ENCODE data around the gene NID1.
A peak's percentile ranks its signal among the peaks of the same experiment; 100 is the strongest.
"Not testable (repeated sequence)": the region's sequence is repeated elsewhere in the genome, so short reads cannot be mapped to it uniquely, and the experiment has no call there.

Gene NID1

DNA sequence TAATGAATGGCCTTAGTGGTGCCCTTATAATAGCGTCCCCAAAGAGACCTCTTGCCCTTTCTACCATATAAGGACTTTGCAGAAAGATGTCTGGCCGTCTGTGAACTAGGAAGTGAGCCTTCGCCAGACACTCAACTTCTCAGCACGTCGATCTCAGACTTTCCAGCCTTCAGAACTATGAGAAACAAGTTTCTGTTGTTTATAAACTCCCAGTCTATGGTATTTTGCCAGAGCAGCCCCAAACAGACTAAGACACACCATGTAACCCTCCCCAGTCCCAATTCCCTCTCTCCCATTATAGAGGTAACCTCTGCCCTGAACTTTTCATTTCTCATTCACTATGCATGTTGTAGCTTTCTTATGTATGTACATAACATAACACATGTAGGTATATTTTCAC, 55.7 kb downstream of the NID1 start:
- no peak overlapping the region for H3K4me3 ChIP-seq
- DNase-seq (ENCODE audit: low spot score), result no peak
- TF ChIP-seq, protein P1, sequence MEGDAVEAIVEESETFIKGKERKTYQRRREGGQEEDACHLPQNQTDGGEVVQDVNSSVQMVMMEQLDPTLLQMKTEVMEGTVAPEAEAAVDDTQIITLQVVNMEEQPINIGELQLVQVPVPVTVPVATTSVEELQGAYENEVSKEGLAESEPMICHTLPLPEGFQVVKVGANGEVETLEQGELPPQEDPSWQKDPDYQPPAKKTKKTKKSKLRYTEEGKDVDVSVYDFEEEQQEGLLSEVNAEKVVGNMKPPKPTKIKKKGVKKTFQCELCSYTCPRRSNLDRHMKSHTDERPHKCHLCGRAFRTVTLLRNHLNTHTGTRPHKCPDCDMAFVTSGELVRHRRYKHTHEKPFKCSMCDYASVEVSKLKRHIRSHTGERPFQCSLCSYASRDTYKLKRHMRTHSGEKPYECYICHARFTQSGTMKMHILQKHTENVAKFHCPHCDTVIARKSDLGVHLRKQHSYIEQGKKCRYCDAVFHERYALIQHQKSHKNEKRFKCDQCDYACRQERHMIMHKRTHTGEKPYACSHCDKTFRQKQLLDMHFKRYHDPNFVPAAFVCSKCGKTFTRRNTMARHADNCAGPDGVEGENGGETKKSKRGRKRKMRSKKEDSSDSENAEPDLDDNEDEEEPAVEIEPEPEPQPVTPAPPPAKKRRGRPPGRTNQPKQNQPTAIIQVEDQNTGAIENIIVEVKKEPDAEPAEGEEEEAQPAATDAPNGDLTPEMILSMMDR (IDR thresholded peaks at IDR 0.05), result no peak
- H3K27ac ChIP-seq, result peak overlapping the region; percentile 11 to 61

DNA sequence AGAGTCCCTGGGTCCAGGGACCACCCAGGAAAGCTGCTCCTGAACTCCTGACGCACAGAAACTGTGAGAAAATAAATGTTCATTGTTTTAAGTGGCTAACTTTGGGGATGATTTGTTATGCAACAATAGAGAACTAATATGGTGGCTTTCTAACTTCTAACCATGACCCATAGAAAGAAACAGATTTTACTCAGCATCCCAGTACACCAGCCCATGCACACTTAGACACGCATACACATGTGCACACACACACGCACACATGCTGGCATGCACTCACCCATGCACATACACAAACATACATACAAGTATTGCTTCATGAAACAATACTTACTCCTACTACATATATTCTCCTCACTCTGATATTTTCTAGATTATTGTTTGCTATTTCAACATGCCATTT, 57.1 kb downstream of the NID1 start:
- no peak for DNase-seq (ENCODE audit: low spot score)
- Histone ChIP-seq H3K4me3 (no peak overlapping the region), H3K27ac (no peak overlapping the region)
- TF ChIP-seq, protein P1 (IDR thresholded peaks at IDR 0.05), result no peak

DNA sequence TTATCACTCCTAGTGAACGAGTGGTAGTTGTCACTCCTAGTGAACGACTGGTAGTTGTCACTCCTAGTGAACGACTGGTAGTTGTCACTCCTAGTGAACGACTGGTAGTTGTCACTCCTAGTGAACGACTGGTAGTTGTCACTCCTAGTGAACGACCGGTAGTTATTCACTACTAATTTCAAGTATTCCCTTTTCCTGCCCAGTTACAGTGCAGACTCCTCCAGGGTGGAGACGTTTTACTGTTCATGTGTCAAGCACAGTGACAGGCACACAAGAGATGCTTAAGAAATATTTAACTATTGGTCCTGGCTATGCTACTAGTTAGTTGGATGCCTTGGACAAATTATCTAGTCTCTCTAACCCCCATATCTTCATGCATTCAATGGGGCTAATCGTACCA, 61.8 kb downstream of the NID1 start:
- H3K4me3 ChIP-seq; DNase-seq (ENCODE audit: low spot score): not testable (repeated sequence)
- H3K27ac ChIP-seq, result peak overlapping the region in 1 of 2 donors; percentile 45

DNA sequence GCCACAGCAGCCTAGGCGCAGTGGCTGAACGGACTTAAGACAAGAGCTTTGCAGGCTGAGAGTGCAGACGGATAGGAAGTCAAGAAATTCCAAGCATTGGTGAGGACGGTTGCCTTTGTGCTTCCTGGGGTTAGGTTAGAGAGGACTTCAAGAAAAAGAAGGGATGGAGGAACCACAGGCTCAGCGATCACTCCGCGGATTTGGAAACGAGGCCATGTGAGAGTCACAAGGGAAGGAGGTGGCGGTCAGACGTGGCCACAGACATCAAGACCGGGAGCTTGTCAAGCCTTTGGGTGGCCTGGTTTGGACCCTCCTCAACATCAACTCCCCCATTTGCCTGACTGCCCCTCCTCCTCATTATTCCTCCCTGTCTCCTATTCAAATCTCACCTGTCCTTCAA, 62.3 kb downstream of the NID1 start:
- peak overlapping the region in 1 of 2 donors; percentile 45 for H3K27ac ChIP-seq
- TF ChIP-seq, protein P1 (IDR thresholded peaks at IDR 0.05), result no peak
- no peak overlapping the region for H3K4me3 ChIP-seq
- DNase-seq (ENCODE audit: low spot score), result no peak

DNA sequence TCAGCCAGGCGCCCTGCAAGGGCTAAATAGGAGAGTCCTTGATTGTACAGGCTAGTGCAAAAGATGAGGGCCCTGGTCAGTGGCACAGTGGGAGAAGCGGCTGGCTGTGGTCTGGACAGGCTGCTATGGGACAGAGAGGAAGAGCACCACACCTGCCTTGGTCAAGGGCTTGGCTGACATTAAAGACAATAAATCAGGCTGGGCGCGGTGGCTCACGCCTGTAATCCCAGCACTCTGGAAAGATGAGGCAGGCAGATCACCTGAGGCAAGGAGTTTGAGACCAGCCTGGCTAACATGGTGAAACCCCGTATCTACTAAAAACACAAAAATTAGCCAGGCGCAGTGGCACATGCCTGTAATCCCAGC, 62.9 kb downstream of the NID1 start:
- TF ChIP-seq, protein P1 (IDR thresholded peaks at IDR 0.05), result no peak
- no peak overlapping the region for H3K4me3 ChIP-seq
- no peak for DNase-seq (ENCODE audit: low spot score)
- peak overlapping the region in 1 of 2 donors; percentile 62 for H3K27ac ChIP-seq

DNA sequence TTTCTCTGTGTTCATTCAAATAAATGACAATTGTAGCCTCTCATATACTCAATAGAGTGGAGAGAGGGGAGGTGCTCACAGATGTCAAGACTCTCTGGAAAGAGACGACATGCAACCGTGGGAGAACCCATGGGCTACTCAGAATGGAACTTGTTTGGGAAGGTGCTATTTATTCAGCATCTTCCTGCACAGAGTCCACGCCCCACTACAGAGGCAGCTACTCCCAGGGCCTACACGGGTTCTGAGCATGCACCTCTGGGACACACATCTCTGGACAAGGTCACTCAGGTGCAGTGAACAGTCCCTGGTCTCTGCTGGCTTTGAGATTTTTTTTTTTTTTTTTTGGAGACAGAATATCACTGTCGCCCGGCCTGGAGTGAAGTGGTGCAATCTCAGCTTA, 64.1 kb downstream of the NID1 start:
- TF ChIP-seq, protein P1 (IDR thresholded peaks at IDR 0.05), result no peak

DNA sequence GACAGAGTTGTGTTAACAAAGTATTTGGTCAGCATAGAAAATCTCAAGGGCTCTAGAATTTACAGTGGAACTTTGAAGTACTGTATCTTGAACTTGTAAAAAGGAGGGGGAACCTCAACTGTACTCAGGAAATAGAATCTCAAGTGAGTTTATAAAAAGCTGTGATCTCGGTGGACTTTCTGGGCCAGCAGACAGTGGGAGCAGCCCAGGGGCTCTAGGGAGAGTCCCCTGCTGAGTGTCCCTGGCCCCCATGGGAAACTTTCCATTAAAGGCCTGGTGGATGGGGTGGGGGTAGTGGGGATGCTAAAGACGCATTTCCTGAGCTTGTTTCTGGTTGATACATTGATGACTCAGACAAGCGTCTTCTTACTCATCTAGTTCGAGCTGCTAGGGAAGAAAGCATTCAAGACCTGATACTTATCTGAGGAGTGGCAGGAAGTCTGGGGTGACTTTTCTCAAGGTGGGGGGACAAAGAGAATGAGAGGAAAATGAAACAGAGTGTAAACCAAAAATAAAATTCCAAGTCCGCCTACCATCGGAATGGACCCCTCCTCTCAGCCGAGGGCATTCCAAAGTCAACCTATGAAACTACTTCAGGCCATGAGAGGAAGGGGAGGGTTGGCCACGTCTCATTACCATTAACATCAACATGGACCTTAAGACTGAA, 65.5 kb downstream of the NID1 start:
- Histone ChIP-seq H3K27ac (peak overlapping the region in 1 of 2 donors; percentile 45), H3K4me3 (no peak overlapping the region)
- TF ChIP-seq, protein P1 (IDR thresholded peaks at IDR 0.05), result no peak
- peak; percentile 62 for DNase-seq (ENCODE audit: low spot score)

More for the DNA sequence above, 64.1 kb downstream of the NID1 start:
- Histone ChIP-seq H3K4me3 (no peak overlapping the region), H3K27ac (peak overlapping the region in 1 of 2 donors; percentile 62)
- DNase-seq (ENCODE audit: low spot score), result no peak

All from coronary artery (tissue), 2 donors.